SU-DHL-6 (cell line): ENCODE results near the gene FIBCD1.

Source experiments
- H2AFZ ChIP-seq: fragments of 200-600 bp; sonication (generic); 2 replicates; pipeline ENCODE4 v1.6.1; 2014; ENCODE audit warnings: low read depth, mild to moderate bottlenecking, moderate library complexity, mixed read lengths, antibody characterized with exemption, low read length; ENCODE audit not compliant: severe bottlenecking
- H3F3A ChIP-seq: fragments of 200-600 bp; shearing (Covaris generic); 2 replicates; pipeline ENCODE4 v1.6.0; 2016; ENCODE audit warnings: antibody characterized with exemption, mild to moderate bottlenecking; ENCODE audit not compliant: insufficient read depth
- H3K27ac ChIP-seq: fragments of 200-600 bp; sonication (generic); 2 replicates; pipeline ENCODE4 v1.5.1; 2016; ENCODE audit warnings: low read depth, mild to moderate bottlenecking, low read length, moderate library complexity, mixed read lengths
- H3K27me3 ChIP-seq: fragments of 200-600 bp; sonication (generic), shearing (Covaris generic); 2 replicates; pipeline ENCODE4 v1.6.0; 2014; ENCODE audit warnings: mild to moderate bottlenecking, low read length
- H3K36me3 ChIP-seq: fragments of 200-600 bp; sonication (generic); 2 replicates; pipeline ENCODE4 v1.6.1; 2014; ENCODE audit warnings: mild to moderate bottlenecking, low read length, mixed read lengths
- H3K4me2 ChIP-seq: fragments of 300-600, 200-600 bp; shearing (Covaris generic), sonication (generic); 2 replicates; pipeline ENCODE4 v1.6.0; 2014; ENCODE audit warnings: low read length, low read depth, mild to moderate bottlenecking; ENCODE audit not compliant: poor library complexity, severe bottlenecking
- H3K4me3 ChIP-seq: fragments of 200-600 bp; sonication (generic); 2 replicates; pipeline ENCODE4 v1.5.1; 2014; ENCODE audit warnings: antibody characterized with exemption, low read length, mild to moderate bottlenecking, mixed read lengths; ENCODE audit not compliant: insufficient read depth, poor library complexity, severe bottlenecking
- H3K79me2 ChIP-seq: fragments of 200-600 bp; sonication (generic); 2 replicates; pipeline ENCODE4 v1.6.1; 2014; ENCODE audit warnings: mild to moderate bottlenecking, low read length, moderate library complexity; ENCODE audit not compliant: insufficient read depth
- H3K9ac ChIP-seq: fragments of 200-600 bp; sonication (generic); 2 replicates; pipeline ENCODE4 v1.7.0; 2014; ENCODE audit warnings: mild to moderate bottlenecking, low read length
- H3K9me2 ChIP-seq: fragments of 200-600 bp; sonication (generic); replicated peaks from 2 replicates; pipeline ENCODE4 v1.6.1; 2014; ENCODE audit warnings: low read length; ENCODE audit not compliant: insufficient read depth
- H3K9me3 ChIP-seq: fragments of 200-600 bp; sonication (generic); 2 replicates; pipeline ENCODE4 v1.6.1; 2014; ENCODE audit warnings: low read length, mixed read lengths; ENCODE audit not compliant: insufficient read depth
- H4K20me1 ChIP-seq: fragments of 200-600 bp; sonication (generic); 2 replicates; pipeline ENCODE4 v1.6.1; 2014; ENCODE audit warnings: low read depth, mild to moderate bottlenecking, antibody characterized with exemption, low read length, moderate library complexity, mixed read lengths
- EZH2phosphoT487 ChIP-seq: fragments of 200-600 bp; sonication (generic), shearing (Covaris generic); conservative IDR thresholded peaks from 2 replicates; pipeline ENCODE4 v1.6.1; 2018; ENCODE audit warnings: mild to moderate bottlenecking, antibody characterized with exemption, low read length, moderate library complexity, mixed read lengths
- TF ChIP-seq, protein P1 (sequence below): fragments of 200-600 bp; sonication (generic); IDR thresholded peaks from one replicate; pipeline ENCODE4 v1.5.1; 2017; ENCODE audit warnings: antibody characterized with exemption, mild to moderate bottlenecking, low read length, moderate library complexity; ENCODE audit not compliant: insufficient read depth, poor library complexity, severe bottlenecking

FIBCD1 gene

DNA sequence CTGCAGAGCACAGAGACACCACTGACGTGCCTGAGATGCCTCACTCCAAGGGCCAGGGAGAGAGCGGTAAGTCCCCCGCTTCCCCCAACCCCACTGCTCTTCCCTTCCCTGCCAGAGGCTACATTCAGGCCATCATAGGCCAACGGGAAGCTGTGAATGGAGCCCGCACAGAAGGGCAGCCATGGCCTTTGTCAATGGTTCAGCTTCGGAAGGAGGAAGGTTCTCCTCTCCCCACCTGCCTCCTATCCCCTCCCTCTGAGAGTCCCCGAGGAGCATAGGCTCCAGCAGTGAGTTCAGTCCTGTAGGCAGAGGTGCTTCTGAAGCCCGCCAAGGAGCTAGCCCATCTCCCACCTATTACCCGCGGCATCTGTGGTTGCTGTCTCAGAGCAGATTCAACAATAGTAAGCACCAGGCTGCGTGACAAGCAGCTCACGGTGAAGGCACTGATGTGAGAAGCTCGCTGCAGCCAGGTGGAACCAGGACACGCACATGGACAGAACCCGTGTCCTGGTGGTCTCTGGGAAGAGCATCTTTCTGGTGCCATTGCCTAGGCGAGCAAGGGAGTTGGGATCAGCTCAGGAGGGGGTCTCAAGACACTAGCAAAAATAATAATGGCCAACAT, 58.3 kb downstream of the FIBCD1 start:
- Histone ChIP-seq H3K9ac (no peak overlapping the region), H3F3A (no peaks in the 10 kb centered on the region)
- no peak for TF ChIP-seq EZH2phosphoT487

DNA sequence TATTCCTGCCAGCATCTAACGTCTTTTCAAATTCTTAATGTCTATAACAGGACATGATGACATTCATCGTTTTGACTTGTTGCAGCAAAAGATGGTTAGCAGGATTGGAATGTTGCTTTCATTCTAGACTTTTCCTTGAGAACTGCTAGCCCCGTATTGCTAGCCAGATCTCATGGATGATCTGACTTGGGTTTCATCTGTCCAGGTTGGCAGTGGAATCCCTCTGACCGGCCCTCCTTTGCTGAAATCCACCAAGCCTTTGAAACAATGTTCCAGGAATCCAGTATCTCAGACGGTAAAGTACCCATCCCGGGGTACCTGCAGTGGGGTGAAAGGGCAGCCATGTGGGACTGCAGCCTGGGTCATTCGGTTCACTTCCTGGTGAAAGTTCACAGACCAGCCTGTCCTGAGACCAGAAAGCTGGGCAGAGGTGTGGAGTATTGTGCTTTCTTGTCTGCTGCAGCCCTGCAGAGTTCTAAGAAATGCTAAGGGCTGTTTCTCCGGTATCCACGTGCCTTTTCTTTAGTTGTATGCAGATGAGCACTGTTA, 59.1 kb downstream of the FIBCD1 start:
- Histone ChIP-seq H3K79me2 (no peaks in the 10 kb centered on the region), H3K36me3 (no peaks in the 10 kb centered on the region), H3K27ac (no peak overlapping the region), H3F3A (no peaks in the 10 kb centered on the region), H3K9ac (no peak overlapping the region), H4K20me1 (no peaks in the 10 kb centered on the region), H2AFZ (no peak overlapping the region), H3K27me3 (no peaks in the 10 kb centered on the region), H3K9me3 (no peaks in the 10 kb centered on the region), H3K9me2 (no peaks in the 10 kb centered on the region), H3K4me3 (no peak overlapping the region), H3K4me2 (no peak overlapping the region)
- TF ChIP-seq, protein P1, sequence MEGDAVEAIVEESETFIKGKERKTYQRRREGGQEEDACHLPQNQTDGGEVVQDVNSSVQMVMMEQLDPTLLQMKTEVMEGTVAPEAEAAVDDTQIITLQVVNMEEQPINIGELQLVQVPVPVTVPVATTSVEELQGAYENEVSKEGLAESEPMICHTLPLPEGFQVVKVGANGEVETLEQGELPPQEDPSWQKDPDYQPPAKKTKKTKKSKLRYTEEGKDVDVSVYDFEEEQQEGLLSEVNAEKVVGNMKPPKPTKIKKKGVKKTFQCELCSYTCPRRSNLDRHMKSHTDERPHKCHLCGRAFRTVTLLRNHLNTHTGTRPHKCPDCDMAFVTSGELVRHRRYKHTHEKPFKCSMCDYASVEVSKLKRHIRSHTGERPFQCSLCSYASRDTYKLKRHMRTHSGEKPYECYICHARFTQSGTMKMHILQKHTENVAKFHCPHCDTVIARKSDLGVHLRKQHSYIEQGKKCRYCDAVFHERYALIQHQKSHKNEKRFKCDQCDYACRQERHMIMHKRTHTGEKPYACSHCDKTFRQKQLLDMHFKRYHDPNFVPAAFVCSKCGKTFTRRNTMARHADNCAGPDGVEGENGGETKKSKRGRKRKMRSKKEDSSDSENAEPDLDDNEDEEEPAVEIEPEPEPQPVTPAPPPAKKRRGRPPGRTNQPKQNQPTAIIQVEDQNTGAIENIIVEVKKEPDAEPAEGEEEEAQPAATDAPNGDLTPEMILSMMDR, result no peak
- no peak for TF ChIP-seq EZH2phosphoT487

More for the DNA sequence above, 58.3 kb downstream of the FIBCD1 start:
- H3K4me3 ChIP-seq, result no peak overlapping the region
- H3K36me3 ChIP-seq, result no peaks in the 10 kb centered on the region
- no peak overlapping the region for H3K27ac ChIP-seq
- H2AFZ ChIP-seq, result no peak overlapping the region
- no peaks in the 10 kb centered on the region for H3K9me3 ChIP-seq
- no peaks in the 10 kb centered on the region for H4K20me1 ChIP-seq
- H3K27me3 ChIP-seq, result no peaks in the 10 kb centered on the region
- no peaks in the 10 kb centered on the region for H3K79me2 ChIP-seq
- no peaks in the 10 kb centered on the region for H3K9me2 ChIP-seq
- H3K4me2 ChIP-seq, result no peak overlapping the region

DNA sequence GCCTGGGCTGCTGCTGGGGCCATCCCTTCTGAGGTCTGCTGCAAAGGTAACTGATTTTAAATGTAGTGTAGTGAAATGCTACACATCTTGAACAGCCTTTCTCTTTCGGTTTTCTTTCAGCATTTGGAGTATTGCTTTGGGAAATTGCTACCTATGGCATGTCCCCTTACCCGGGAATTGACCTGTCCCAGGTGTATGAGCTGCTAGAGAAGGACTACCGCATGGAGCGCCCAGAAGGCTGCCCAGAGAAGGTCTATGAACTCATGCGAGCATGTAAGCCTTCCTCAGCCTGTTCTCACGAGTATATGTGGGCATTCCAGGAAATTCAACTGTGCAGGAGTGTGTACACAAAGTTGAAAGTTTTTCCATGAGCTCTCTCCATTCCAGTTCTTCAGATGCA, 60.8 kb downstream of the FIBCD1 start:
- no peak overlapping the region for H3K27ac ChIP-seq
- H3K36me3 ChIP-seq, result no peaks in the 10 kb centered on the region
- no peak overlapping the region for H3K4me3 ChIP-seq
- no peak overlapping the region for H3K4me2 ChIP-seq
- no peak for TF ChIP-seq EZH2phosphoT487
- TF ChIP-seq, protein P1, result no peak
- no peak overlapping the region for H3K9ac ChIP-seq
- H3F3A ChIP-seq, result no peaks in the 10 kb centered on the region
- H4K20me1 ChIP-seq, result no peaks in the 10 kb centered on the region
- no peaks in the 10 kb centered on the region for H3K27me3 ChIP-seq
- no peaks in the 10 kb centered on the region for H3K9me3 ChIP-seq
- H2AFZ ChIP-seq, result no peak overlapping the region
- no peaks in the 10 kb centered on the region for H3K79me2 ChIP-seq
- no peaks in the 10 kb centered on the region for H3K9me2 ChIP-seq

DNA sequence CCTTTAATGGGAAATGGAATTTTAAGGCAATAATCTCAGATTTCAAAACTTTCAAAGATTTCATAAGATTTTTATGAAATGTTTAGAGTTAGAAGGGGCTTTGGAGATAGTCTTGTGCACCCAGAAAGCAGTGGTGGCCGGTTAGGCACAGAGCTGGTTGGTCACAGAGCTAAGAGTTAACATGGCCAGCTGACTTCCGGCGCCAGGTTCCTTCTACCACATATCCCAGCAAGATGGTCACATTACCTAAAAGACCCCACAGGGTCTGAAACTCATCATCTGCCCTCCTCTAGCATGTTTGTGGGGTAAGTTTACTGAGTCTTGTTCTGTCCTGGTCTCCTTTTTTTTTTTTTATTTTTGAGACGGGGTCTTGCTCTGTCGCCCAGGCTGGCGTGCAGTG, 61.7 kb downstream of the FIBCD1 start:
- Histone ChIP-seq H3K27ac (no peak overlapping the region), H4K20me1 (no peaks in the 10 kb centered on the region), H3K79me2 (no peaks in the 10 kb centered on the region)

More for the DNA sequence above, 61.7 kb downstream of the FIBCD1 start:
- no peaks in the 10 kb centered on the region for H3F3A ChIP-seq
- no peak overlapping the region for H3K4me3 ChIP-seq
- H3K9me3 ChIP-seq, result no peaks in the 10 kb centered on the region
- no peak overlapping the region for H3K4me2 ChIP-seq
- H2AFZ ChIP-seq, result no peak overlapping the region
- no peak for TF ChIP-seq EZH2phosphoT487
- TF ChIP-seq, protein P1, result no peak
- no peak overlapping the region for H3K9ac ChIP-seq
- no peaks in the 10 kb centered on the region for H3K27me3 ChIP-seq
- H3K9me2 ChIP-seq, result no peaks in the 10 kb centered on the region
- no peaks in the 10 kb centered on the region for H3K36me3 ChIP-seq
